Stimulated activated CD8-positive, alpha-beta memory T cell treated with anti-CD3 and anti-CD28 coated beads, Interleukin-4, amount 100 ng/mL, for 24 hours (primary cell): ENCODE measurements around the gene RAB13.

Experiments used
- DNase-seq: peaks from one replicate; pipeline ENCODE4 v3.0.0-alpha.2; 2020; ENCODE audit warnings: low read depth

Gene RAB13

GRCh38 chr1:153932156-153933131 lies 53.7 kb downstream of the RAB13 start:
- DNase-seq = no peak
